ENCODE data around the gene FARP2.

Gene FARP2

DNA sequence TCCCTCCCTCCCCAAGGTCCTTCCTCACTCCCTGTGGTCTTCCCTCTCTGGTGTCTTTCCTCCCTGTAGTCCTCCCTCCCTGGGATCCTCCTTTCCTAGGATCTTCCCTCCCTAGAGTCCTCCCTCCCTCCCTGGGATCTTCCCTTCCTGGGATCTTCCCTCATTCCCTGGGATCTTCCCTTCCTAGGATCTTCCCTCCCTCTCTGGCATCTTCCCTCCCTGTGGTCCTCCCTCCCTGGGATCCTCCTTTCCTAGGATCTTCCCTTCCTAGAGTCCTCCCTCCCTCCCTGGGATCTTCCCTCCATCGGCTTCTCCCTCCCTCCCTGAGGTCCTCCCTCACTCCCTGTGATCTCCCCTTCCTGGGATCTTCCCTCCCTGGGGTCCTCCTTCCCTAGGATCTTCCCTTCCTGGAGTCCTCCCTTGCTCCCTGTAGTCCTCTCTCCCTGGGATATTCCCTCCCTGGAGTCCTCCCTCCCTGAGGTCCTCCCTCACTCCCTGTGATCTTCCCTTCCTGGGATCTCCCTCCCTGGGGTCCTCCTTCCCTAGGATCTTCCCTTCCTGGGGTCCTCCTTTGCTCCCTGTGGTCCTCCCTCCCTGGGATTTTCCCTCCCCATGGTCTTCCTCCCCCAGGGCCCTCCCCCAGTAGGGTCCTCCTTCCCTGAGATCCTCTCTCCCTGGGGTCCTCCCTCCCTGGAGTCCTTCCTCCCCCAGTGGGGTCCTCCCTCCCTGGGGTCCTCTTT lies 129.3 kb downstream of the FARP2 start:
- no peak for DNase-seq (ENCODE audit: low read depth in 2 of 2)

DNA sequence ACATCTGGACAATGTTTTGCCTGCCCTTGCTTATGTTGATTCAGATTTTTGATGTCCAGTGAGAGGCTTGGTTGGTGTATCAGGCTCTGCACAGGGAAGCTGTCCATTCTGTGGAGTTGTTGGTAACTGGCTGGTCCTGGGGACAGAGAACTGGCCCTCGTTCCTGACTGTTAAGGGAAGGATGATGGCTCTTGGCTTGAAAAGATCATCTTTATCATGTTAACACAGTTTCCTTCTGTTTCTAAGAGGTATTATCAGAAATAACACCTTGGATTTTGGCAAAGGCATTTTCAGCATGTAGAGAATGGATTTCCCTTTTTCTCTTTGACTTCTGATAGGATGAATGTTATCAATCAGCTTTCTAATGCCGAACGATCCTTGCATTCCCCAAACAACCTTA lies 133.0 kb downstream of the FARP2 start:
- DNase-seq (ENCODE audit: low read depth in 2 of 2), result no peak

DNA sequence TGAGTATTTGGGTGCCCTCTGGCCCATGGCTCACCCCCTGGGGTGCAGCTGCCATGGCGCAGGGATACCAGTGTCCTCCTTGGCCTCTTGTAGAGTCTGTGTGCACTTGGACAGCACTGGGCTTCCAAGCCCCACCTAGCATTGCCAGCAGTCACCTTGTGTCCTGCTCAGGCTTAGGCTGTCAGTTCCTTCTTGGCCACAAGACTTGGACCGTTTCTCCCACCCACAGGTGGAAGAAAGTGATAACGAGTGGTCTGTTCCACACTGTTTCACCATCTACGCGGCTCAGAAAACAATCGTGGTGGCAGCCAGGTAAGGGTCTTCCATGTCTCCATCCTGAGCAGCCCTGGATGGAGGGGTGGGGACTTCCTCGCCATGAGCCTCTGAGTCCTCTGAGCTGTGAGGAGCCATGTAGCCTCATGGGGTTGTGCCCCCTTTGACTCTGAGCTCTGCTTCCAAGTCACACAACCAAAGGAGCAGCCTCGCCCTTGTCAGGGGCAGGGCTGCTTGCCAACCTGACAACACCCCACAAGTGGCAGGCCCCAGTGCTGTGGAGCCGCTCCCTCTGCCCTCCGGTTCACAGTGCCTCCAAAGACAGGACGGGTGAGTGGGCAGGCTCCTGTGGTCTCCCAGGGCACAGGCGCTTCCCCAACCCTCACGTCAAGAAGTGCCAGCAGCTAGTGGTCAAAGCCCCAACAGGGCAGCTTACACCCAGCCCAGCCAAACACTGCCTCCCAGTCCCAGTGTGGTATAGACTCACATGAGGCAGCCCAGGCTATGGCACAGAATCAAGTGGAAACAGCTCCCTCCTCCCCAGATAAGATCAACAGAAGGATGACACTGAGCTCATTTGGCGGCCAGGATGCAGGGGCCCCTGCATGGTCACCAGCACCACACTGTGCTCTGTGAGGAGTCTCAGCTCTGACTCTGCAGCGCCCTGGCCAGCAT lies 133.9 kb downstream of the FARP2 start:
- no peak for DNase-seq (ENCODE audit: low read depth in 2 of 2)

DNA sequence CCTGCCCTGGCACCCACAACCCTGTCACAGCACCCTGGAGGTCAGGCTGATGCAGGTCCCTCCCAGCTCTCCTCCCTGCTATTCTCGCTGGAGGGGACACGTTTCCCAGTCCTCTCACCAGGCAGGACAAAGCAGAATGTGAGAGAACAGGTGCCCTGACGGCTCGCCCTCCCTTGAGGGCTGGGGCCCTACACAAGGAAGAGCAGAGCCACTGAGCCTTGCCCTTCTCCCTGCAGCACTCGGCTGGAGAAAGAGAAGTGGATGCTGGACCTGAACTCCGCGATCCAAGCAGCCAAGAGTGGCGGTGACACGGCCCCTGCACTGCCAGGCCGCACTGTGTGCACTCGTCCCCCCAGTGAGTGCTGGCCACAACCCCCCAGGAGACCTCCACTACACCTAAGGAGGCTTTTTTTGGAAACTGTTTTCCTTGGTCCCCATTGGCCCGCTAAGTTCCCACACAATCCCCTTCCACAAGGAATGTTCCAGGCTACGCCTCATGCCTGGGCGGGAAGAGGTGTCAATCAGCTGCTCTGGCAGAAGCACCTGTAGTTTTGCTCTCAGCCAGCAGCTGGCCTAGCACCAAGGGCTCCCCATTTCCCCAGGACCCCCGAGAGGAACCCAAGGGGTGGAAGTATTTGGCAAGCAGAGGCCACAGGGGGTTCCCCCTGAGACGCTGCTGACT lies 134.9 kb downstream of the FARP2 start:
- no peak for DNase-seq (ENCODE audit: low read depth in 2 of 2)

DNA sequence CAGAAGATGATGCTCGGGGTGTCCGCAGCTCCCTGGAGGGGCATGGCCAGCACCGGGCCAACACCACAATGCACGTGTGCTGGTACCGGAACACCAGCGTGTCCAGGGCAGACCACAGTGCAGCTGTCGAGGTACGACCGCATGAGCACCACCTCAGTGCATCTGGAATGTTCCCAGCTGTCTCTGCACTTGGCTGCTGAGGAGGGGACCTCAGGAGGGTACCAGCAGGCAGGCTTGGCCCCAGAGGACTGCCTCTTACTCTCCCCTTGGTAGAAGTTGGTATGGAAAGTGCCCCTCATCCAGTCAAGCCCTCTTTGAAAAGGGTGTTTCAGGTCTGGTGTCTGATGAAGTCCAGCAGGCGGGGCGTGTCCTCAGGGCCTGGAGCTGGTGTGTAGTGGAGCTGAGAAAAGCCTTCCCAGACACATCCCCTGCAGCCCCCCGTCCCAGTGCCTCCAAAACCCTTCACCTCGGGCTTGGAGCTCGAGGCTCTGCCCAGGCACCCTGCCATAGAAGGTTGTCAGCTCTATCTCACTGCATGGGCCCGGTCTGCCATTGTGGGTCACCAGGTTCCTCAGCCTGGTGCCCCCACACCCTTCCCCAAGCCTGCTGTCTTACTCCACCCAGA lies 135.6 kb downstream of the FARP2 start:
- DNase-seq (ENCODE audit: low read depth in 2 of 2), result no peak

DNA sequence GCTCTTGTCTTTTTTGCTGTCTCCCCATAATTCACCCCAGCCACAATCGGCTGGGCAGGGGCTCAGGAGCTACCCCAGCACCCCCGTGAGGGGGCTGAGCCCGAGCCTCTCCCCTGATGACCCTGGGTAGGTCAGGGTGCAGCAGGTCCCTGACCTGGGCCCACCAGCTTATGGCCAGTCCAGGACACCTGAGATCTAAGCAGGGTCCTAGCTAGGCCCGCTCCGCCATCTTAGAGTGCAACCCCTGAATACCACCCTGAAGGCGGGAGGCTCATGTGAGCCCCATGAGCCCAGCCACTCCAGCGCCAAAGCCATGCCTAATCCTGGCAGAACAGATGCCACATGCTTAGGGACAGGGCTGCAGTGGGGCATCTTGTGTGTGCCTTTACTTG lies 136.1 kb downstream of the FARP2 start:
- DNase-seq (ENCODE audit: low read depth in 2 of 2), result no peak

DNA sequence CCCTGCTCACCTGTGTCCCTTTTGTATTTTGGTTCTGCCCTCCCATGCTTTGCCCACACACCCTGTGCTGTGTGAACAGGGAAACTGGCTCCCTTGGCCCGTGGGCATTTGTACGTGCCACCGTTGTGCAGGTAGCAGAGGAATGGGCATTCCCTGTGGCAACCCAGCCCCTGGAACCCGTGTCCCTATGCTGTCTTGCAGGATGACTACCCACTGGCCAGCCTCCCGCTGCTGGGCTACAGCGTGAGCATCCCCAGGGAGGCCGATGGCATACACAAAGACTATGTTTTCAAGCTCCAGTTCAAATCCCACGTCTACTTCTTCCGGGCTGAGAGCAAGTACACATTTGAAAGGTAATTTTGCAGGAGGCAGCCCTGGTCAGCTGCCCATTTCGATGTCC lies 137.0 kb downstream of the FARP2 start:
- no peak for DNase-seq (ENCODE audit: low read depth in 2 of 2)

DNA sequence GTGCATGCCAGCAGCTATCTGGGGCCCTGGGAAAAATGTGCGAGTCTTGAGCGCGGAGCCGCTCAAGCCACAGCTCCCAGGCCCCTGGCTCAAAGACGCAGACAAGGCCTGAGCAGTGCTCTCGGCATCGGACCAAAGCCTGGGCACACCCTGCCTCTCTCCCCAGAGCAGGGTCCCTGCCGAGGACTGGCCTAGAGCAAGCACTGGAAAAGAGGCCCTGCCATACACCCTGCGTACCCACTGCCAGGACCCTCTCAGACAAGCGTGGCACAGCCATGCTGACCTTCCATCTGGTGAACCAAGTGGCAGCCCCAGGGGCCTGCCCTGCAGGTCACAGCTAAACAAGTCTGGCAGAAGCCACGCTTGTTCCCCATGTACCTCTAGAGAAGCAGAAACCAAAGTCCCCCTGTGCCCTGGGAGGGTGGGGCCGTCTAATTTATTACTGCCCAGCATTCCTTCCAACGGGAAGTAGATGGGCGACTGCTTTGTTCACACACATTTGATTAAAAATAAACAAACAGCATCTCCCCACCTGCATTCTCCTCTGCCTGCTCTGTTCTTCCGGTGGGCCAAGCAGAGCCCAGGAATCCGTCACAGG lies 138.3 kb downstream of the FARP2 start:
- DNase-seq (ENCODE audit: low read depth in 2 of 2), result no peak

DNA sequence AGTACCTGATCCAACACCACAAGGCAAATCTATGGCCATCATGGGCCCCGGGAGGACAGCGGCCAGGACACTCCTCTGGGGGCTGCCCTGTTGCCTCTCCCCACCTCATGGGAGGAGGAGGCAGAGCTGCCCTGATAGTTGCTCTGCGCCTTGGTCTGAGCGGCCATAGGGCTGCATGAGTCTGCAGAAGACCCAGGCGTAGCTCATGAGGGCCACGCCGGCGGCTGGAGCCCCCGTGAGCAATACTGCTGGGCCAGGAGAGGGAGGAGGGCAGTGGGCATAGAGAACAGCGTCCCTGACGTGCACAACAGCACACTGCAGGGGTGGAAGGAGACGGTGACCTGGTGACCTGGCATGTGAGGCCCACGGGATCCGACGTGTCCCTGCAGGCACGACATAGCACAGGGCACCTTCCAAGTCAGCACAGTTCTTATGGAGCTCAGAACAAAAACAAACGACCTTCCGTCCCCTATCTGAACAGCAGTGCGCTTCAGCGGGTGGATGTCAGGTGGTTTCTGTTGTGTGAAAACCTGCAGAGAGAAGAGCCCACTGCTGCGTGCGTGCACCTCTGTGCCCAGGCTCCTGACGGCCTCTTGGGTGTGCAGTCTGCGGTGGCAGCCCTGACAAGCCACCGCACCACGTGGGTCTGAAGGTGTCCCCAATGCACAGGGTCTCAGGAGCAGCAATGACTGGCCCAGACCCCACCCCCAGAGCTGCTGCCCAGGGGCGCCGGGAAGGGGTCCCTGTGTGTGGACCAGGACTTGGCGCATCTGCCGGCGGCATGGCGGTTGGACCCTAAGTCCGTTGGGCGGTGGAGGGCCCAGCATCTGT lies 139.3 kb downstream of the FARP2 start:
- no peak for DNase-seq (ENCODE audit: low read depth in 2 of 2)

DNA sequence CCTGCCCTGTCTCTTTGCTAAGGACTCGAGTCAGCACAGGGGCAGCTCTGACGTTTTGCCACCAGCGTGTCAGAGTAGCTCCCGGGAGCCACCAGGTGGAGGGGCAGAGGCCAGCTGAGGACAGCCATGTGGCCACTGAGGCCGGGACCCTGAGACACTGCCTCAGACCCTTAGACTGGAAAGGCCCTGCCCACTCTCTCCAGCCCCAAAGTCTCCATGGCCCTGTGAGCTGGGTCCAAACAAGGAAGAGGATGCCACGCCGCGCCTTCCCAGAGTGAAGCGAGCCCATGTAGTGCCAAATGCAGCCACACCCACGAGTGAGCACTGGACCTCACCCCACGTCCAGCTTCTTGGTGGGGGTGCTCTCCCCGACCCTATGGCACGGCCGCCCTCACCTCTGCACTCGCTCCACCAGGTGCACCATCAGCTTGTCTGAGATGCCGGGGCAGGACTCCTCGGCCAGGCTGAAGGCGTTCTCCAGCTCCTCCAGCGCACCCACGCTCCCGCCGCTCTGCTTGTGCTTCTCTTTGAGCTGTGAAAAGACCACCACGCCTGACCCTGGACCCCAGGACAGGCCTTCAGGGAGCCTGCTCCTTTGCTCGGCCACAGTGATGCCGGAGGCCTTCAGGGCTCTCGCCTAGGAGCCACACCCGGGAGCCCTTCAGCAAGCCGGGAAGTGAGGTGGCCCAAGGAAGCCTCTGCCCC lies 140.1 kb downstream of the FARP2 start:
- no peak for DNase-seq (ENCODE audit: low read depth in 2 of 2)

DNA sequence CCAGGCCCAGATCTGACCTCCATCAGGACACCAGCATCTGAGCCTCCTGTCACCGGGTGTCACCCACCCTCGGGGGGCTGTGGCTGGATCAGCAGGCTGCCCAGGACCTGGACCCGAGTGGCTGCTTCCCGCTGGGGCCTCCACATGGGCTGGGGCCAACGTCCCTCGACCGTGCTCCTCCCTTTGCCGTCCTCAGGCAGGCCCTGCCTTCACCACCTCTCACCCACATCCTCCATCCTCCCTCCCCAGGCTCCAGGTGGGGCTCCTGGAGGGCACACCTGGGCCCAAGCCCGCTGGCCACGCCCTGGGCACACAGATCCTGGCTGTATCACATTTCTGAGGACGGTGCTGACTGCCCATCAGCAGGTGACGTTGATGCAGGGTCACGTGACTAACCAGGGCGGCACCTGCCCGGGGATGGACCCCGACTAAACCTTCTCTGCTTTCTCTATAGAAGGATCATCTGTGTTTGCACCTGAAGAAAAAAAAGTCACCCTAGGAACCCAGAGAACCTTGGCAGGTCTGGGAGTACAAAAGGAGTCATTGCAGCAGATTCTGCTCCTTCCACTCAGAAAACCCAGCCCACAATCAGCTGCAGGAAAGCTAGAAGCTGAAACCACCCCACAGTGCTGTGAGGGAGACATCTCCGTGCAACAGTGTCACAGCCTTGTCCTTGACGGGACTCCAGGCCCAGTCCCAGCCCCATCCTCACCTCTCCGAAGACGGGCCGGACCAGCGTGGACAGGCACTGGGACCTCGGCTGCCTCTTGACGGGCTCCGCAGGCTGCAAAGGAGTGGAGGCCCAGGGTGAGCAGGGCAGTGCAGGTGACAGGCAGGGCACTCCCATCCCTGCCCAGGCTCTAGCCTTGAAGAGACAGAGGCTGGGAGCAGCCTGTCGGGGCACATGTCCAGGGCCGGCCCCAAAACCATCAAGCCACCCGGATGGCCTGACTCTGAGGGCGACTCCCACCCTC lies 141.1 kb downstream of the FARP2 start:
- no peak for DNase-seq (ENCODE audit: low read depth in 2 of 2)

DNA sequence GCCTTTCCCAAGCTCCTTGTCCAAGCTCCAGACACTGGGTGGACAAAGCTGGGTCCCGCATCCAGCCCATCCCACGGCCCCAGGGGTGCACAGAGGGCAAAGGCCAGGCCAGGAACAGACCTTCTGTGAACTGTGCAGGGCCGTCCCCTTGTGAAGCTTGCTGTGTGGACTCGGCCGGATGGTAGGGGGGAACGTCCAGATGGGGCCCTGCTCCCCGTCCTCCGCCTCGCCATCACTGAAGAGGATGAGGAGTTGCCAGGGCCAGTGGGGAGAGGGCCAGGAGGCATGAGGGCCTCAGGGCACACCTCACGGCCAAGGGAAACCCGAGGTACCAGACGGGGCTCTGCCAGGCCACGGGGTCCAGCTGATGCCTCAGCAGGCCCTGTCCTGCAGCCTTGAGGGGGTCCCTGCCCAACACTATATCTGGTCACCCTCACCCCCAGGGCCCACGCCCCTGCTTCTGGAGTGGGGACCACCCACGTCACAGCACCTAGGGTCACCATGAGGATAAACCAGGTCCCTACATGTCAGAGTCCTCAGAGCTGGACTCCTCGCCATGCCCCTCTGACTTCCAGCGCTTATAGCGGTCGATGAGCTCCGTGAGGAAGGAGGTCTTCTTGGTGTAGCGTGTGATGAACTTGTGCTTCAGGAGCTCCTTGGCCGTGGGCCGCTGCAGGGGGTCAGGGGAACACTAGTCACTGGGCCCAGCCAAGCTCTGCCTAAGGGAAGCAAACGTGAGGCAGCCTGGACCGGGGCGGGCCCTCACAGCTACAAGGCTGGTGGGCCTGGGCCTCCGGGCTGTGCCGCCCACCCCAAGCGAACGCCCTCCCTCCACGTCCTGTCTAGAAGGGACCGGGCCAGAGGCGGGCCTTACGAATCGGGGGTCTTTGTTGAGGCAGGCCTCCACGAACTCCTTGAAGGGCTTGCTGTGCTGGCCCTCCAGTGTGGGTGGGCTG lies 142.3 kb downstream of the FARP2 start:
- no peak for DNase-seq (ENCODE audit: low read depth in 2 of 2)

DNA sequence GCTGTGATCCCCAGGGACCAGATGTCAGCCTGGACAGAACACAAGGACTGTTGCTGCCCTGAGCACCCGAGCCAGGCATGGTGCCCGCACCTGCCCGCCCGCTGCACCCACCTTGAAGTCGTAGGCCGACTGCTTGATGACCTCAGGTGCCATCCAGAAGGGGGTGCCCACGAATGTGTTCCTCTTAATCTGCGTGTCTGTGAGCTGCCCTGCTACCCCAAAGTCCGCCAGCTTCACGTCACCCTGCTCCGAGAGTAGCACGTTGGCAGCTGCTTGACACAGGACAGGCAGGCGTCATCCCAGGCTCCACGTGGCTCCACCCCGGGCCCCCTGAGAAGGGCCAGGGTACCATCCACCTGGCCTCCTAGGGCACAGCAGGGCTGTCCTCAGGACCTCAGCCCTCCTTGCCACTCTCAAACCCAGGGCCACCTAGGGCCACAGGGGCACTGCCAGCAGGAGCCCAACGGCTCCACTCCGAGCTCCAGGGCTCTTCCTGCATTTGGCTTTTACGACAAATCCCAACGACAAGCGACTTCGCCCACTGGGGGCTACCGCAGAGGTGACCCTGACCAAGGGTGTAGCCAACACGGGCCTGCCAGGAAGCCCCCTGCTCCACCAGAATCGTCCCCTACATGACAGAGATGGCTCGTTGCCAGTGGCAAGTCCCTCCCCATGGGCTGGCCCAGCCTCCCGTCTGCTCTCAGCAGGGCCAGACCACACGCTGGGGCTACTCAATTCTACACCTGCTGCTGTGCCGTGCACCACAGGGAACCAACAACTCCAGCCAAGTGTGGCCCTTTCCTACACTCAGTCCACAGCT lies 143.3 kb downstream of the FARP2 start:
- DNase-seq (ENCODE audit: low read depth in 2 of 2), result no peak

DNA sequence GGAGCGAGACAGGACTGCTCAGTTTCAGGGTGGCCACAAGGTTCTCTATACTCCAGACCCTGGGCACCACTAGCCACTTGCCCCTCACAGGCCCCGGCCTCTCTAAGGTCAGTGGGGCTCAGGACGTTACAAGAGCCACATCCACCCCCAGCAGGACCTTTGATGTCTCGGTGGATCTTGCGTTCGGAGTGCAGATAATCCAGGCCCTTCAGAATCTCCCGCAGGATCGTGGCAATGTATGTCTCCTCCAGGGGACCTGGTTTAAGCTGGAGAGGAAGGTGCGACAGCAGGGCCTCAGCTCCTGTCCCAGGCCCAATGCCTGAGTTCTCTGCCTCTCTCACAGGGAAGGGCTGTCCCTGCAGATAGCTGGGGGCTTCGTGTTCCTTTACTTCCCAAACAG lies 143.9 kb downstream of the FARP2 start:
- no peak for DNase-seq (ENCODE audit: low read depth in 2 of 2)

DNA sequence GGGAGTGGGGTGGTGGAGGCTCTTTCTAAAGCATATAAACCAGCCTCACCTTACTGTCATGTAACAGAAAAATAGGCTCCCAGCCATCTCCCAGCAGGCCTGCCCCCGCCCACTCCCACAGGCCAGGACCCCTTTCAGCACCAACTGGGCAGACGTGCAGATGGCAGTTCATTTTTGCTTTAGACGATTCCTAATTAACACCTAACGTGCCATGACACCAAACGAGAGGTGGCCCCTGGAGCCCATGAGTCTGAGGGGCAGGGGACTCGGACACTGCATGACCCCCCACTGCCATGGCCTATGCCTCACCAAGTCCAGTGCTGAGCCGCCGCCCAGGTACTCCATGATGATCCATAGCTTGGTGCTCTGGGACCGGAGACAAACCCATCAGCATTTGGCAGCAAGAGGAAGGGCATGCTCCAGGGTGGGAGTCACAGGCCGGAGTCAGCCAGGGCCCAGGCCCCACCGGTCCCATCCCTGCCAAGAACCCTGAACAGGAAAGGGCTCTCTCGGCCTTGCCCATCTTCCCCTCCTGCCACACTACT lies 144.4 kb downstream of the FARP2 start:
- no peak for DNase-seq (ENCODE audit: low read depth in 2 of 2)

DNA sequence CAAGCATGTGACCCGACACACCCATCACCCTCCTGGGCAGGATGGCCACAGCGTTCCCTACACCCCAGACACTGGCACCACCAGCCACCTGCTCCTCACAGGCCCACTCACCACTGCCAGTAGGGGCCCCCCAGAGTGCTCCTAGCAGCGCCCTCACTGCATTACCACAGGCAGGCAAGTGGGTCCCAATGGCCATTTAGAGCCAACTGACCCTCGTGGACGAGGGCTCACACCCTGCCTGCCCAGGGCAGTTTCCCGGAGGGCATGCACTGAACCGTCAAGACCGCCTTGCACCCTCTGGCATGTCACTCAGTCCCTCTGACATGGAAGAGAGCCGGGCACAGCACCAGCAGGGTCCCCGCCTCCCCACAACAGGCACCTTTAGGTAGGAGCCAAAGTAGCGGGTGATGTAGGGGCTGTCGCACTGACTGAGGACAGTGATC lies 145.0 kb downstream of the FARP2 start:
- DNase-seq (ENCODE audit: low read depth in 2 of 2), result no peak
